Heart left ventricle (tissue), 16 donors: ENCODE measurements around the gene BARX1. TPM values are rescaled to one million over a fixed set of nuclear protein-coding genes. Genes with fewer than 3 reads are reported as not detected.
"Not testable (repeated sequence)": the region's sequence is repeated elsewhere in the genome, so short reads cannot be mapped to it uniquely, and the experiment has no call there.

ENCODE experiments used
- ATAC-seq, 4 donors: fragments of 200-7000 bp; cut with Tn5 transposase; one replicate each; pipeline ENCODE4 v1.9.1; 2020 to 2022; ENCODE audit warnings: moderate library complexity in 4 of 4, mild to moderate bottlenecking in 3 of 4, moderate number of reproducible peaks in 1 of 4
- DNase-seq, 5 donors: peaks; one replicate each; pipeline ENCODE4 v3.0.0-alpha.2; 2020
- H3K27ac ChIP-seq, 12 donors: fragments of 200-600 bp; sonication (generic) in 4 of 12; one replicate each; pipeline versions ENCODE4 v1.5.0 to v1.8.0; 2016 to 2022; ENCODE audit warnings: mild to moderate bottlenecking in 2 of 12
- H3K27me3 ChIP-seq, 9 donors: fragments of 200-600 bp; sonication (generic) in 2 of 9; one replicate each; pipeline versions ENCODE4 v1.5.1 to v1.8.0; 2016 to 2022; ENCODE audit warnings: mild to moderate bottlenecking in 3 of 9
- H3K36me3 ChIP-seq, 9 donors: fragments of 200-600 bp; sonication (generic) in 2 of 9; one replicate each; pipeline versions ENCODE4 v1.5.0 to v1.8.0; 2018 to 2022; ENCODE audit warnings: mild to moderate bottlenecking in 2 of 9
- H3K4me1 ChIP-seq, 12 donors: fragments of 200-600 bp; sonication (generic) in 4 of 12; one replicate each; pipeline versions ENCODE4 v1.5.0 to v1.8.0; 2016 to 2022; ENCODE audit warnings: mild to moderate bottlenecking in 3 of 12
- H3K4me3 ChIP-seq, 12 donors: fragments of 200-600 bp; sonication (generic) in 4 of 12; one replicate each; pipeline versions ENCODE4 v1.5.0 to v1.8.0; 2017 to 2022; ENCODE audit warnings: mild to moderate bottlenecking in 9 of 12, moderate library complexity in 4 of 12
- H3K9me3 ChIP-seq, 12 donors: fragments of 200-600 bp; sonication (generic) in 4 of 12; one replicate each; pipeline versions ENCODE4 v1.5.0 to v1.8.0; 2016 to 2022; ENCODE audit warnings: mild to moderate bottlenecking in 1 of 12
- POLR2A ChIP-seq, 2 donors: fragments of 450-650 bp; IDR thresholded peaks; one replicate each; pipeline ENCODE4 v1.6.1; 2017; ENCODE audit warnings: antibody characterized with exemption in 2 of 2, mild to moderate bottlenecking in 2 of 2, moderate library complexity in 2 of 2
- WGBS, 4 donors: extraction: QIAGEN DNeasy Blood & Tissue Kit in 2 of 4; methylation state at CpG; one replicate each; pipeline versions ENCODE4 v1.1.5 to v1.1.7; 2013 to 2018; 5-methylcytosine and 5-hydroxymethylcytosine counted together
- intact Hi-C, 10 donors: fragments of 100-400 bp; cut with DNase I; formaldehyde crosslinking; loops; one replicate each; pipeline versions ENCODE4 v1.11.1 to v1.14.2; 2022
- polyA plus RNA-seq, 2 donors: library from polyadenylated mRNA; stranded (reverse); fragments of 200-250 nt; gene quantifications; one replicate each; pipeline ENCODE4 v1.2.3, GENCODE V29; 2013
- total RNA-seq, 9 donors: library from RNA; depleted of rRNA in 2 of 9; stranded (reverse); fragments of >200 nt in 2 of 9; fragmentation: NEBNext Ultra II Directional in 3 of 9; extraction: Animal tissue kit (Norgen Biotek cat#: 25700) in 3 of 9; gene quantifications; one replicate each; pipeline versions ENCODE4 v1.1.0 to v1.2.4, GENCODE V29; 2016 to 2023
- TF ChIP-seq, protein P1 (sequence below), 12 donors: fragments of 200-600 bp; sonication (generic) in 4 of 12; IDR thresholded peaks; one replicate each; pipeline versions ENCODE4 v1.5.0 to v1.8.0; 2018 to 2022; ENCODE audit warnings: antibody characterized with exemption in 12 of 12, mild to moderate bottlenecking in 5 of 12
- donor health status: ischemic (EF 13 %, LVEDD 7.1; RV severe dilation, severe dysfunction).
- donor health status: healthy with polysubstance abuse.
- donor health status: DM: no; HTN: yes; CAD: no.
- donor health status: DM: no; HTN: no; CAD: no.
- donor health status: ischemic (EF 25% LVEDD 6.9; RV normal size, moderate dysfunction).
- donor health status: ischemic (EF 25% LVEDD 5.7; RV mildly dilated, moderate dysfunction).
- donor health status: healthy.
- donor health status: DM: yes; HTN: yes; CAD: no.
- donor health status: ischemic (EF 35%, LVEDD 5.7; RV mildly dilated, moderate dysfunction).
- donor health status: nonischemic (EF 11% LVEDD 7.7; RV severe dilation, severe dysfunction).
- donor health status: DM: yes; HTN: yes; CAD: no.
- donor health status: PGD.
- donor health status: ischemic (EF 29% LVEDD 5.4; RV normal size, mild dysfunction).
- donor health status: nonischemic (EF 23%, LVEDD 6.1; RV moderate dilation, normal function).

BARX1 gene
- total and polyA plus RNA-seq, 11 donors = not detected

DNA sequence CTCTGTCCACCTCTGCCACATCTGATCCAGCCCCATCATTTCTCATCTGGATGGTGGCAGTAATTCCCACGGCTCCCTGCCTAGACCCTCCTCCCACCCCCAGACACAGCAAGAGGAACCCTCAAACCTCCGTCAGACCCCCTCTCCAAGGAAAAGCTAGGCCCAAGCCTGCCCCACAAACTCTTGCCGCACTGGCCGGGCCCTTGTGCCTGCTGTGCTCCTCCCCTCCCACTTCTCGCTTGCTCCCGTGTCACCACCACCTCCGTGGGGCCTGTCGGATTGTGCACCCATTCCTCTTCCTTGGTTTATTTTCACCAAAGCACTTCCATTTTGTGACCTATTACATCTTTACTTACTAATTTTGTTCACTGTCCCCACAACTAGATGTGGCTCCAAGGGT is 14.2 kb downstream of the BARX1 start:
- peaks cover 11 to 79% (median 50%) of the 10 kb centered on the region in 9 donors for H3K27me3 ChIP-seq

DNA sequence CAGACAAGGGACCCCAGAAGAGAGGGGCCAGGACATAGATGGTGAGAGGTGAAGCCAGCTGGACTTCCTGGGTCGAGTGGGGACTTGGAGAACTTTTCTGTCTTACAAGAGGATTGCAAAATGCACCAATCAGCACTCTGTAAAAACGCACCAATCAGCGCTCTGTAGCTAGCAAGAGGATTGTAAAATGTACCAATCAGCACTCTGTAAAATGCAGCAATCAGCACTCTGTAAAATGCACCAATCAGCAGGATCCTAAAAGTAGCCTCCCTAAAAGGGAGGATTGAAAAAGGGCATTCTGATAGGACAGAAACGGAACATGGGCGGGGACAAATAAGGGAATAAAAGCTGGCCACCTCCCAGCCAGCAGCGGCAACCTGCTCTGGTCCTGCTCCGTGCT is 15.6 kb downstream of the BARX1 start:
- H3K36me3 ChIP-seq, H3K27ac ChIP-seq, H3K9me3 ChIP-seq, H3K4me1 ChIP-seq, intact Hi-C loops, H3K4me3 ChIP-seq, ATAC-seq, DNase-seq: not testable (repeated sequence)
- WGBS, 4 donors = 78 to 87% (median 85%) methylated on average over 7 of the region's 7 CpGs
- H3K27me3 ChIP-seq = peaks cover under 1 to 66% (median 36%) of the 10 kb centered on the region in 9 donors

More for the DNA sequence above, 14.2 kb downstream of the BARX1 start:
- TF ChIP-seq, protein P1, sequence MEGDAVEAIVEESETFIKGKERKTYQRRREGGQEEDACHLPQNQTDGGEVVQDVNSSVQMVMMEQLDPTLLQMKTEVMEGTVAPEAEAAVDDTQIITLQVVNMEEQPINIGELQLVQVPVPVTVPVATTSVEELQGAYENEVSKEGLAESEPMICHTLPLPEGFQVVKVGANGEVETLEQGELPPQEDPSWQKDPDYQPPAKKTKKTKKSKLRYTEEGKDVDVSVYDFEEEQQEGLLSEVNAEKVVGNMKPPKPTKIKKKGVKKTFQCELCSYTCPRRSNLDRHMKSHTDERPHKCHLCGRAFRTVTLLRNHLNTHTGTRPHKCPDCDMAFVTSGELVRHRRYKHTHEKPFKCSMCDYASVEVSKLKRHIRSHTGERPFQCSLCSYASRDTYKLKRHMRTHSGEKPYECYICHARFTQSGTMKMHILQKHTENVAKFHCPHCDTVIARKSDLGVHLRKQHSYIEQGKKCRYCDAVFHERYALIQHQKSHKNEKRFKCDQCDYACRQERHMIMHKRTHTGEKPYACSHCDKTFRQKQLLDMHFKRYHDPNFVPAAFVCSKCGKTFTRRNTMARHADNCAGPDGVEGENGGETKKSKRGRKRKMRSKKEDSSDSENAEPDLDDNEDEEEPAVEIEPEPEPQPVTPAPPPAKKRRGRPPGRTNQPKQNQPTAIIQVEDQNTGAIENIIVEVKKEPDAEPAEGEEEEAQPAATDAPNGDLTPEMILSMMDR (IDR thresholded peaks at IDR 0.05) = no peak
- no peak for TF ChIP-seq POLR2A (IDR thresholded peaks at IDR 0.05)
- intact Hi-C loops = no loop called here
- WGBS, 4 donors = 77 to 87% (median 79%) methylated on average over 8 of the region's 8 CpGs
- Histone ChIP-seq H3K4me1 (peaks cover 0 to 6% (median 0%) of the 10 kb centered on the region in 12 donors), H3K36me3 (no peaks in the 10 kb centered on the region), H3K27ac (no peak overlapping the region), H3K4me3 (no peak overlapping the region), H3K9me3 (no peaks in the 10 kb centered on the region)
- no peak for DNase-seq
- ATAC-seq = no peak

DNA sequence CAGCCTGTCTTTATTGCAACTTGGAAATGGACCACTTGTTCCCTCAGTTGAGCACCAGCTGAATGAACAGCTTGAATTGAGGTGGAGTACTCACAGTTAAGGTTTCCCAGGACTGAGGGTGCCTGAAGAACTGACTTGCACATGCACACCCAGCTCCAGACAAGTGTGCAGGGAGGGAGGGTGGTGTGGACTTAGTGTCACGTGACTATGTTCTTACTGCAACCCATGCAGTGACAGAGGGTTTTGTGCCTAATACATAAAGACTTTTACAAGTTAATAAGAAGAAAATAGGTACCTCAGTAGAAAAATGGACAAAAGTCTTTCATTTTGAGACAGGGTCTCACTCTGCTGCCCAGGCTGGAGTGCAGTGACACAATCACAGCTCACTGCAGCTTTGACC is 18.0 kb downstream of the BARX1 start:
- Histone ChIP-seq H3K9me3 (no peaks in the 10 kb centered on the region), H3K36me3 (no peaks in the 10 kb centered on the region), H3K27ac (no peak overlapping the region), H3K4me1 (no peaks in the 10 kb centered on the region), H3K4me3 (no peak overlapping the region), H3K27me3 (peaks cover 0 to 42% (median 13%) of the 10 kb centered on the region in 9 donors)
- ATAC-seq = no peak
- no peak for TF ChIP-seq POLR2A (IDR thresholded peaks at IDR 0.05)
- TF ChIP-seq, protein P1 (IDR thresholded peaks at IDR 0.05) = no peak
- intact Hi-C loops = no loop called here
- WGBS, 4 donors = 38 to 65% (median 60%) methylated on average over 1 of the region's 1 CpG
- DNase-seq = no peak

DNA sequence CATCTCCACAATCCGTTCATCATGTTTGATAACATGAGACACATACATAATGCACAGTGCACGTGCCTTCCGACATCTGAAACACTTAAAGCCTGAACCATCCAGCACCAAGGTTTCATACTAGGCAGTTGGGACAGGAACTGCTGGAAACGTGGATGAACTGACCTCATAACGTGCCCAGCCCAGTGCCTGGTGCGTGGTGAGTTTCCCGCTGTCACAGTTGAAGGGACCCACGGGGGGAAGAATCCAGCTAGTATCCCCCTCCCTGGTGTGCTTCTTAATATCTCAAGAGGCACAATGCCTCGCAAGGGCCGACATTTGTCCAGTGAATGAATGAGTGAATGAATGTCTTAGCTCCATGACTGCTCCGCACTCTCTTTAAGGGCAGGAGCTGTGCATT is 23.2 kb downstream of the BARX1 start:
- Histone ChIP-seq H3K36me3 (no peaks in the 10 kb centered on the region), H3K4me3 (no peak overlapping the region), H3K27ac (no peak overlapping the region), H3K9me3 (no peaks in the 10 kb centered on the region), H3K4me1 (no peaks in the 10 kb centered on the region), H3K27me3 (peaks cover 0 to 42% (median 18%) of the 10 kb centered on the region in 9 donors)
- TF ChIP-seq, protein P1 (IDR thresholded peaks at IDR 0.05) = no peak
- no peak for TF ChIP-seq POLR2A (IDR thresholded peaks at IDR 0.05)
- no peak for ATAC-seq
- 73 to 85% (median 81%) methylated on average over 11 of the region's 11 CpGs for WGBS, 4 donors
- intact Hi-C loops = no loop called here
- no peak for DNase-seq

DNA sequence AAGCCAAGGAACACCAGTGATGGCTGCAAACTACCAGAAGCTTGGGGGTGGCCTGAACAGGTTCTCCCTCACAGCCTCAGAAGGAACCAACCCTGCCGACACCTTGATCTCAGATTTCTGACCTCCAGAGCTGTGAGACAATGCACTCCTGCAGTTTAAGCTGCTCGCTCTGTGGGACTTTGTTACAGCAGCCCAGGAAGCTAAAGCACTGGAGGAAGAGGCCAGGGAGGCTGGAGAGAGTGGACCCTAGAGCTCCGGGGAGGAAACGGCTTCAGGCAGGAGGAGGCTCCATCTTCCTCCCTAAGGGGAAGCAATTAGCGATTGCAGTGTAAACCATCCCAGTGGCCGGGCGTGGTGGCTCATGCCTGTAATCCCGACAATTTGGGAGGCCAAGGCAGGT is 25.1 kb downstream of the BARX1 start:
- no peaks in the 10 kb centered on the region for H3K4me1 ChIP-seq
- ATAC-seq = no peak
- H3K27me3 ChIP-seq = peaks cover 0 to 42% (median 14%) of the 10 kb centered on the region in 9 donors
- WGBS, 4 donors = 31 to 36% (median 34%) methylated on average over 8 of the region's 8 CpGs
- H3K27ac ChIP-seq = no peak overlapping the region
- intact Hi-C loops = no loop called here
- H3K4me3 ChIP-seq = no peak overlapping the region
- TF ChIP-seq, protein P1 (IDR thresholded peaks at IDR 0.05) = no peak
- no peak for TF ChIP-seq POLR2A (IDR thresholded peaks at IDR 0.05)
- H3K9me3 ChIP-seq = no peaks in the 10 kb centered on the region
- H3K36me3 ChIP-seq = no peaks in the 10 kb centered on the region
- no peak for DNase-seq
